Measurements from ENCODE around the gene C6orf132. TPM values are rescaled to one million over a fixed set of nuclear protein-coding genes. Genes with fewer than 3 reads are reported as not detected.
A peak's percentile ranks its signal among the peaks of the same experiment; 100 is the strongest.

C6orf132 gene
- total RNA-seq, 2 donors from 2014 or later: 49.7 to 66.2 TPM

GRCh38 chr6:42140756-42141602 is 1.4 kb downstream of the C6orf132 start:
- ATAC-seq: no peak
- no peak for DNase-seq
- intact Hi-C loops (cut with DNase I, micrococcal nuclease): no loop called here

- ATAC-seq: peak; percentile 63
- peak; percentile 75 to 93 for DNase-seq
- intact Hi-C loops (cut with DNase I, micrococcal nuclease): no loop called here
Measured at GRCh38 chr6:42140032-42140431, 2.4 kb downstream of the C6orf132 start.

- intact Hi-C loops (cut with DNase I, micrococcal nuclease): no loop called here
- ATAC-seq: peak; percentile 51
- no peak for DNase-seq
Measured at GRCh38 chr6:42138630-42139619, 3.5 kb downstream of the C6orf132 start.

- intact Hi-C loops (cut with DNase I, micrococcal nuclease): no loop called here
- ATAC-seq (no peak), DNase-seq (no peak)
Measured at GRCh38 chr6:42138190-42138589, 4.2 kb downstream of the C6orf132 start.

GRCh38 chr6:42137194-42137753 is 5.1 kb downstream of the C6orf132 start:
- intact Hi-C loops (cut with DNase I, micrococcal nuclease): no loop called here
- DNase-seq (peak; percentile 62 to 74), ATAC-seq (peak; percentile 34)

GRCh38 chr6:42136508-42137193 is 5.8 kb downstream of the C6orf132 start:
- DNase-seq: no peak
- ATAC-seq: peak; percentile 42
- intact Hi-C loops (cut with DNase I, micrococcal nuclease): no loop called here

GRCh38 chr6:42135722-42136121 is 6.7 kb downstream of the C6orf132 start:
- DNase-seq: no peak
- intact Hi-C loops (cut with DNase I, micrococcal nuclease): no loop called here
- ATAC-seq: no peak

GRCh38 chr6:42135161-42135560 is 7.3 kb downstream of the C6orf132 start:
- intact Hi-C loops (cut with DNase I, micrococcal nuclease): no loop called here
- DNase-seq: no peak
- no peak for ATAC-seq

- no peak for DNase-seq
- no peak for ATAC-seq
- intact Hi-C loops (cut with DNase I, micrococcal nuclease): no loop called here
Measured at GRCh38 chr6:42133926-42134325, 8.5 kb downstream of the C6orf132 start.

- ATAC-seq (no peak), DNase-seq (no peak)
- intact Hi-C loops (cut with DNase I, micrococcal nuclease): no loop called here
Measured at GRCh38 chr6:42131531-42131930, 10.9 kb downstream of the C6orf132 start.

- ATAC-seq: no peak
- intact Hi-C loops (cut with DNase I, micrococcal nuclease): no loop called here
- DNase-seq: no peak
Measured at GRCh38 chr6:42129360-42129676, 13.1 kb downstream of the C6orf132 start.

GRCh38 chr6:42128460-42129359 is 13.7 kb downstream of the C6orf132 start:
- DNase-seq: no peak
- no peak for ATAC-seq
- intact Hi-C loops (cut with DNase I, micrococcal nuclease): no loop called here

GRCh38 chr6:42125663-42126062 is 16.8 kb downstream of the C6orf132 start:
- intact Hi-C loops (cut with DNase I, micrococcal nuclease): no loop called here
- DNase-seq (no peak), ATAC-seq (no peak)

- ATAC-seq (no peak), DNase-seq (no peak)
- intact Hi-C loops (cut with DNase I, micrococcal nuclease): no loop called here
Measured at GRCh38 chr6:42125231-42125630, 17.2 kb downstream of the C6orf132 start.

- ATAC-seq (peak; percentile 4), DNase-seq (no peak)
- intact Hi-C loops (cut with DNase I, micrococcal nuclease): no loop called here
Measured at GRCh38 chr6:42124223-42124836, 18.1 kb downstream of the C6orf132 start.

GRCh38 chr6:42123379-42124103 is 18.9 kb downstream of the C6orf132 start:
- ATAC-seq (no peak), DNase-seq (no peak)
- intact Hi-C loops (cut with DNase I, micrococcal nuclease): no loop called here

Data from left colon (tissue), 2 donors.